Motor neuron (in vitro differentiated cells): ENCODE results near the gene PSORS1C1. TPM values are rescaled to one million over a fixed set of nuclear protein-coding genes. Genes with fewer than 3 reads are reported as not detected.
"Not testable (repeated sequence)": the region's sequence is repeated elsewhere in the genome, so short reads cannot be mapped to it uniquely, and the experiment has no call there.

Experiments
- ATAC-seq, 8 experiments: fragments of 200-7000 bp; cut with Tn5 transposase; replicated peaks in 6 of 8; 2 replicates each; pipeline ENCODE4 v1.8.0; 2021; ENCODE audit warnings: mild to moderate bottlenecking in 8 of 8, moderate library complexity in 8 of 8
- H3K27ac ChIP-seq, 2 donors: fragments of 250-450 bp; sonication (Bioruptor Pico); 2 replicates each; pipeline ENCODE4 v1.9.0; 2021; ENCODE audit warnings: antibody characterized with exemption in 2 of 2, mild to moderate bottlenecking in 2 of 2, moderate library complexity in 1 of 2
- H3K4me1 ChIP-seq, 2 donors: fragments of 250-450 bp; sonication (Bioruptor Pico); replicated peaks in 1 of 2; 2 replicates each; pipeline ENCODE4 v1.6.1; 2021; ENCODE audit warnings: antibody characterized with exemption in 2 of 2, mild to moderate bottlenecking in 2 of 2, moderate library complexity in 1 of 2
- H3K4me3 ChIP-seq, 5 donors: fragments of 250-450 bp; sonication (Bioruptor Pico); 2 replicates each; pipeline ENCODE4 v1.9.0; 2021; ENCODE audit warnings: antibody characterized with exemption in 5 of 5, mild to moderate bottlenecking in 5 of 5, moderate library complexity in 4 of 5
- WGBS, 10 experiments: fragments of 450-650 bp; shearing (Covaris generic); methylation state at CpG; one replicate each; pipeline ENCODE4 v1.0.0; 2022; 5-methylcytosine and 5-hydroxymethylcytosine counted together
- in situ Hi-C, 9 experiments: fragments of 400-800 bp; cut with MboI; loops; one replicate each; pipeline ENCODE4 v1.15.0; 2021; ENCODE audit warnings: low sequenced_read_pairs in 9 of 9, low pct_unique_long_range_greater_than_20kb in 2 of 9; ENCODE audit not compliant: unreplicated experiment in 9 of 9
- total RNA-seq, 8 experiments: library from RNA; unstranded; fragments of 300-600 nt; gene quantifications; 2 replicates each; pipeline versions ENCODE4 v1.2.3 to v1.2.4, GENCODE V29; 2022

PSORS1C1 gene
- total RNA-seq, 8 experiments from 2014 or later = 0.33 to 8.0 (median 1.9) TPM

DNA sequence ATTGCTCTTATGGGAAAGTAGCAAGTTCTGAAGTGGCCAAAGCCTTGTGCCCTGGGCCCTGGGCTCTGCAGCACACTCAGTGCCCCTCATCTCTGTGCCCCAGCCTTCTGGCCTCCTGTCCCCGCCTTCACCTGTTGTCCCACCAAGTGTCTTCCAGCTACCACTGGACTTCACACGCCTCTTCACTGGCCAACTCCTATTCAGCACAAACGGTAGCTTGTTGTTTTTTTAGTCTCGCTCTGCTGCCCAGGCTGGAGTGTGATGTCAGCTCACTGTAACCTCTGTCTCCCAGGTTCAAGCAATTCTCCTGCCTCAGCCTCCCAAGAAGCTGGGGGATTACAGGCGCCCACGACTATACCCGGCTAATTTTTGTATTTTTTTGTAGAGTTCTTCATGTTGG is 38.2 kb downstream of the PSORS1C1 start:
- Histone ChIP-seq H3K4me1 (peaks cover 6% of the 10 kb centered on the region in 2 donors), H3K4me3 (no peak overlapping the region), H3K27ac (no peak overlapping the region)
- in situ Hi-C loops = no loop called here
- no peak for ATAC-seq
- 60 to 100% (median 94%) methylated on average over 1 to 6 of the region's 7 CpGs; no CpG with 5 or more reads in 4 of the 10 experiments for WGBS, 10 experiments

DNA sequence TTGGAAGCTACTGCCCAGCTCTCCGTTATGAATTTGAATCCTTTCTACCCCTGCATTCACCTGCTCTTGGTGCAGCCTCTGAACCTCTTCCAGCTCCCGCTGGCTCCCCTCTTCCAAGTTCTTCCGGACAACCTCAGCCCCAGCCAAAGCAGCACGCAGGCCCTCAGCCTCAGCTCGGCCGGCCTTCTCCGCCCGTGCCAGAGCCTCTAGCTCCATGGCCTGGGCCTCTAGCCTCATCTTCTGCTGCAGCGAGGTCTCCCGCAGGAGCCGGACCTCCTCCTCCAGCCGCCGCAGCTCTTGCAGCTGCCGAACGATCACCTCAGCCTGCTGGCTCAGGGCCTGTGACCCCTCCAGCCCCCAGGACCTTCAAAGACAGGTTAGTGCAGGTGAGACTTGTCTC is 39.8 kb downstream of the PSORS1C1 start:
- in situ Hi-C loops = no loop called here
- Histone ChIP-seq H3K27ac (no peak overlapping the region), H3K4me1 (peaks cover 8% of the 10 kb centered on the region in 2 donors), H3K4me3 (no peak overlapping the region)
- no peak for ATAC-seq
- 80 to 100% (median 96%) methylated on average over 1 to 15 of the region's 15 CpGs; no CpG with 5 or more reads in 5 of the 10 experiments for WGBS, 10 experiments

DNA sequence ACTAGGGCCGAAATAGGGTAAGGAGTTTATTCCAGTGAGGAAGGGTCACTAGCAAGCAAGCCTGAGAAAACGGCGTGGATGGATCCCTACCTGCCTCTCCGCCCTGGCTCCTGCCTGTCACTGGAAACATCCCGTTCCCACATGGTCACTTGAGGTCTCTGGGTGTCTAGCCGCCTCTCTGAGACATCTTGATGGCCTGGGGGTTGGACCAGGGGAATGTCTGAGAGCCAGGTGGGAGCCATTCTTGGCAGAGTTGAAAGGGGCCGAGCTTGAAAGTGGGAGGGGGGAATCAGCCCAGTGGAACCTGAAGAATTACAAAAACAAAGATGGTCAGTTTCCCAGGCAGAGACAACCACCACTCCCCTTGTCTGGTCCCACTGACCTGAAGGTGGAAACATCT is 42.0 kb downstream of the PSORS1C1 start:
- ATAC-seq = no peak
- Histone ChIP-seq H3K27ac (no peak overlapping the region), H3K4me1 (peaks cover 8% of the 10 kb centered on the region in 2 donors), H3K4me3 (no peak overlapping the region)
- in situ Hi-C loops = no loop called here
- WGBS, 10 experiments = 80 to 100% (median 92%) methylated on average over 1 to 7 of the region's 7 CpGs; no CpG with 5 or more reads in 3 of the 10 experiments

DNA sequence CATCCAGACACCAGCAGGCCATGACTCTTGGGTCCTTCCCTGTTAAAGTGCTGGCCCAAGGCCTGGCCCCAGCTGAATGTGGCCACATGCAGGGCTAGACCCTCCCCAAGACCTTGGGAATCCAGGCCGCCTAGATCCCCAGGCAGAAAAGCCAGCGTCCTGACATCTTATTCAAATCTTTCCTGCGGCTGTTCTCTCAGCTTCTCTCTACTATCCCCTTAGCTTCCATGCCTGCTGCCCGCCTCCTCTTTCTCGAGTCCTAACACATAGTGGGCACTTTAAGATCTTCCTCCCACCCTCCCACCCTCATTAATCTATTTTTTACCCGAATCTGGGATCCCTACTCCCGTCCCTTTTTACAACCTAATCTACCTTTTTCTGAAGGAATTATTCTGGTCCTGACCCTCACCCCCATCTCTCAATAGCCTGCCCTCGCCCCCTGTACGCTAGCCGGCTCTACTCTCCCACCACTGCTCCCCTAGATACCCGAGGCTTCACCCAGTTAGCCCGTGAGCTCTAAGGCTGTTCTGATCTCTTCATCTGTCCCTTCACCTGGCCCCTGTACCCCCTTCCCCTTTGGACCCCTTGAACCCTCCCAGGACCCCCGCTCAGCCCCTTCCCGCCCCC is 43.0 kb downstream of the PSORS1C1 start, which contains the start of gene CCHCR1:
Gene CCHCR1 (minus strand): TSS at position 290 of the 627 bp plus-strand sequence. CDS start 202 bp downstream, at position 88.
- Histone ChIP-seq H3K4me1 (peaks cover 8% of the 10 kb centered on the region in 2 donors), H3K4me3 (peak within 1 kb of the TSS; percentile 56 to 78 (median 65)), H3K27ac (no peak within 1 kb of the TSS)
- in situ Hi-C loops = no loop called here
- 20% methylated on average over 2 of the region's 14 CpGs; no CpG with 5 or more reads in 8 of the 10 experiments for WGBS, 10 experiments
- ATAC-seq = peak; percentile 23 to 58 (median 47)

DNA sequence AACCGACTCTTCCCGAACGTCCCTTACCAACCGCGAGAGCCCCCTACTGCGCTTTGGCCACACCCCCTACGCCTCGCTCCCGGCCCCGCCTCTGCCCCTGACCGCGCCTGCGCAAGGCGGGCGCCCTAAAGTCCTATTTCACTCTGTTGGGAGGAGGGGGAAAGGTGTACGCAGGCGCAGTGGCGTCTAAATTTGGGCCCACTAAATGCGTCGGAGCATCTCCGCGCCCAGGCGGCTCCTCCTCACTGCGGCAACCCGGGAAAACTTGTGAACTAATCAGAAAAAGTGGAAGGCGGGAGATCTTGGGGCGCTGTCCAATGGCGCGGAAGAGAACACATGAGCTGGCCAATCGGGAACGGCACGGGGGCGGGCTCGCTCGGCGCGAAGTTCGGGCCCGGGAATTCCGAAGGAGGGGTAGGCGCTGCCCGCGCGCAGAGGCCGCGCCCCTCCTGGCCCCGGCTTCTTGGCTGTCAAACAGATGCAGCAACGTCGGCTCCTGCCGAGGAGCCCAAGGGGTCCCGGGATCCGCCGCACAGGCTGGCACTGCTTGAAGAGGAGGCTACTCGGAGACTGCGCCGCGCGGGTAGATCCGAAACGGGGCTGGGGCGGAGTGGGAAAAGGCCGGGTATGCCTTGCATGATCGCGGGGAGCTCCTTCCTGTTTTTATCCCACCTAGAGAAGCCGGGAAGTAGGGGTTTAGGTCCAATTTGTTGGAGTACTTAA is 43.7 kb downstream of the PSORS1C1 start, which contains the start of gene TCF19:
Gene TCF19 (plus strand): TSS at position 450 of the 723 bp plus-strand sequence. CDS start 881 bp downstream, outside the sequence.
- in situ Hi-C loops = no loop called here
- Histone ChIP-seq H3K4me1 (peaks cover 8% of the 10 kb centered on the region in 2 donors), H3K27ac (no peak within 1 kb of the TSS), H3K4me3 (peak within 1 kb of the TSS; percentile 56 to 78 (median 65))
- WGBS, 10 experiments = 0 to 4% (median 0%) methylated on average over 1 to 42 of the region's 65 CpGs; no CpG with 5 or more reads in 3 of the 10 experiments
- ATAC-seq = peak; percentile 91 to 97 (median 96)

DNA sequence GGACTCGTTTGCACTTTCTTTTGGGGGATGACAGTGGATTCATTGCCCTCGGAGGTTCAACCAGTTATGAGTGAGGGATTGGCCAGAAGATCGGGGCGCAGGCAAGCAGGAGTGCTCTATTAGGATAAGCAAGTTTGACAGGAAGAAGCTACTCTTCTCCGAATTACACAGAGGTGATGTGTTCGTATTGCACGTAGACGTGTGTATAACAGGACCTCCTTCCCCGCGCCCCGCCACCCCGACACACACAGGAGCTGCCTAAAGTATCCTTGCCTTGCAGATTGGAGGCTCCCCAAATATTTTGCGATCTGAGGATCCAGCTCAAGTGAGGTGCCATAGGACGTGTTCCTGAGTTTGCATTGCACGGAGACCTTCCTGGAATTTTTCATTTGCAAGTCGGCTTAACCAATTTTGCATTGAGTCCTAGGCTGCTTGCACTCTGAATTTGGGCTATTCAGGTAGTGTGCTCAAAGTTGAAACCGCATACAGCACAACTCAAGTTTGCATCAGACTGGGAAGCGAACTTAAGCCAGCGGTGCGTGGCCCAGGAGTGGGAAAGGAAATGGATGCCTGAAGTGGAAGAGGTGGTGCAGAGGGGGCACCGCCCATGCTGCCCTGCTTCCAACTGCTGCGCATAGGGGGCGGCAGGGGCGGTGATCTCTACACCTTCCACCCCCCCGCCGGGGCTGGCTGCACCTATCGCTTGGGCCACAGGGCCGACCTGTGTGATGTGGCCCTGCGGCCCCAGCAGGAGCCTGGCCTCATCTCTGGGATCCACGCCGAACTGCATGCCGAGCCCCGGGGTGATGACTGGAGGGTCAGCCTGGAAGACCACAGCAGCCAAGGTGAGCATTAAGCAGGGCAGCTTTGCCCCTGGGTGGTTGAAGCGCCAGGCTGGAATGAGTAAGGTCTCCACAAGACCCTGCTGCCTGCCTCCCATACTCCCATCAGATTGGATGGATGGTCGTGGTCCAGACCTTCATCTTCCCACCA is 44.6 kb downstream of the PSORS1C1 start:
- Histone ChIP-seq H3K4me3 (peak overlapping the region; percentile 56 to 78 (median 65)), H3K4me1 (peaks cover 8% of the 10 kb centered on the region in 2 donors), H3K27ac (no peak overlapping the region)
- peak in 2 of 8 experiments; percentile 2 for ATAC-seq
- in situ Hi-C loops = no loop called here
- WGBS, 10 experiments = 0 to 25% (median 0%) methylated on average over 2 to 12 of the region's 35 CpGs; no CpG with 5 or more reads in 3 of the 10 experiments

DNA sequence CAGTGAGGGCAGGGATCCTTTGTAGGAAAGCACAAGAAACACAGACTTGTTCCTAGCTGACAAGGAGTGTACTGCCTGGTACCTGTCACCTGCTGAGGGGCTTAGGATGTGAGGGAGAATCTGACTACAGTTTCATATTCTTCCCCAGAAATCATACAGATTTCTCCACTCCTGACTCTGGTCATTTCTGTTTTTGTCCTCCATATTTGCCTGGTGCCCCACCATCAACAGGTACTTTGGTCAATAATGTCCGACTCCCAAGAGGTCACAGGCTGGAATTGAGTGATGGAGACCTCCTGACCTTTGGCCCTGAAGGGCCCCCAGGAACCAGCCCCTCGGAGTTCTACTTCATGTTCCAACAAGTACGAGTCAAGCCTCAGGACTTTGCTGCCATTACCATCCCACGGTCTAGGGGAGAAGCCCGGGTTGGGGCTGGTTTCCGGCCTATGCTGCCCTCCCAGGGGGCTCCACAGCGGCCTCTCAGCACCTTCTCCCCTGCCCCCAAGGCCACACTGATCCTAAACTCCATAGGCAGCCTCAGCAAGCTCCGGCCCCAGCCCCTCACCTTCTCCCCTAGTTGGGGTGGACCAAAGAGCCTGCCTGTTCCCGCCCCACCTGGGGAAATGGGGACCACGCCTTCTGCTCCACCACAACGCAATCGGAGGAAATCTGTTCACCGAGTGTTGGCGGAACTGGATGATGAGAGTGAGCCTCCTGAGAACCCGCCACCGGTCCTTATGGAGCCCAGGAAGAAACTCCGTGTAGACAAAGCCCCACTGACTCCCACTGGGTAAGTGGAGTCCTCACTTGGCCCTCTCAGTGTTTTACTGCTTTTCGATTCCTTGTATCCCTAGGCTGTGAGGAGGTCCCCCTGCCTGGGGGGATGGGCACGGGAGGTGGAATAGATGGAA is 46.9 kb downstream of the PSORS1C1 start:
- ATAC-seq = no peak
- Histone ChIP-seq H3K4me3 (no peak overlapping the region), H3K4me1 (peaks cover 8% of the 10 kb centered on the region in 2 donors), H3K27ac (no peak overlapping the region)
- 67 to 100% (median 100%) methylated on average over 1 to 3 of the region's 19 CpGs; no CpG with 5 or more reads in 4 of the 10 experiments for WGBS, 10 experiments
- in situ Hi-C loops = no loop called here

DNA sequence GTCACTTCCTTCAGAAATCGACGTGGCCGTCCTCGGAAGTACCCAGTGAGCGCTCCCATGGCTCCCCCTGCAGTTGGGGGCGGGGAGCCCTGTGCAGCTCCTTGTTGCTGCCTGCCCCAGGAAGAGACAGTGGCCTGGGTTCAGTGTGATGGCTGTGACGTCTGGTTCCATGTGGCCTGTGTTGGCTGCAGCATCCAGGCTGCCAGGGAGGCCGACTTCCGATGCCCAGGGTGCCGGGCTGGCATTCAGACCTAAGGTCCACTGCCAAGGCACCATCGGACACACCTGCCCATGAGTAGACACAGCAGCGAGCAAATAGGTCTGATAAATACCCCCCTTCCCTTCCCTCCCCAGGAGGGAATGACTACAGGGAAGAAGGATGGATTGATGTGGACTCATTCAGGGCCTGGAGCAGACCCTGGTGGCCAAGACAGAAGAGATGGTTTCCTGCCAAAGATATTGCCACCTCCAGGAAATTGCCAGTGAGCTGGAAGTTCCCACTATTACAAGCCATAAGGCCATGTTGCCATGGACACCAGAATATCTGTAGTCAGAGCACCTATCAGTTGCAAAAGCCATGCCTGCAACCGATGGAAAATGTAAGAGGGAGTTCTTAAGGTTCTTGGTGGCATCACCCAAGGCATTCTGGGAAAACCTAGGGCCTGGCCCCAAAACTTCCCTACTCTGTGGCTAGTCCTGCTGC is 48.0 kb downstream of the PSORS1C1 start:
- H3K27ac ChIP-seq = no peak overlapping the region
- H3K4me1 ChIP-seq = peaks cover 2 to 3% of the 10 kb centered on the region in 2 donors
- no peak for ATAC-seq
- 70 to 100% (median 92%) methylated on average over 1 to 11 of the region's 13 CpGs; no CpG with 5 or more reads in 3 of the 10 experiments for WGBS, 10 experiments
- in situ Hi-C loops = no loop called here
- no peak overlapping the region for H3K4me3 ChIP-seq

DNA sequence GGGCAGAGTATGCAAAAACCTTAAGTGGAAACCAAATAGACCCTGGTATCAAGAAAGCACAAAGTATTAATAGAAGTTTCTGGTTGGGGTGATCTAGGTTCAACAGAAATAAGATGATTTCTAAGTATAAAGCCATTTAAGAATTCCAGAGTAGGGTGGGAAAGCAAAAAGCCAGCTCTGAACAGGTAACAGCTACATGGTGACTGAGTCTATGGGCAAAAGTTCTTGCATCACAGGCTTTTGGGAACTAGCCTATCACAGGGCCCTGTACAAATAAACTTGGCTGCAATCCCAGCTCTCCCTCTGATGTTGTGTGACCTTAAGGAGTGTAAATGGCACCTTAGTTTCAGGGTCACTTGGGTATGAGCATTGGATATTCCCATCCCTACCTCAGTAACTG is 49.3 kb downstream of the PSORS1C1 start:
- no peak for ATAC-seq
- peaks cover 2% of the 10 kb centered on the region in 2 donors for H3K4me1 ChIP-seq
- no peak overlapping the region for H3K27ac ChIP-seq
- in situ Hi-C loops = no loop called here
- H3K4me3 ChIP-seq = no peak overlapping the region

DNA sequence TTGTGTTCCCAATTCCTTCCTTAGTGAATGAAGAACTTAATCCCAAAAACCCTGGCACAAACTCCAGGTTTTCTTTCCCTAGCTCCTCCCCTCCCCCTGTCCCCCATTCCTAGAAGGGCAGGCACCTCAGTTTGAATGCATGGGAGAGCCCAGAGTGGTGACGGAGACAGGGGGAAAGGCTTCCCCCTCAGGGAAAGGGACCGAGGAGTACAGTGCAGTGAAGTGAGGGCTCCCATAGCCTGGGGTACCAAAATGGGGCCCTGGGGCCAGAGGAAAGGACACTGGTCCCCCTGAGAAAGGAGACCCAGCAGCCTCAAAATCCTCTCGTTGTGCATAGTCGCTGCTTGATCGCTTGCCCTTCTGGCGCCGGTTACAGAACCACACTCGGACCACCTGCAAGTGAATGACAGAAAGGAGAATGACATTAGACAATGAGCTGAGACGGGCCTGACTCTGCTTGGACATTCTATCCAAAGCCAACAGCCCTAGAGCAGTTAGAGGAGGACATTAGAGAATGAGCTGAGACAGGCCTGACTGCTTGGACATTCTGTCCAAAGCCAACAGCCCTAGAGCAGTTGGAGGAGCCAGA is 50.0 kb downstream of the PSORS1C1 start:
- ATAC-seq = peak in 4 of 8 experiments; percentile 23 to 92 (median 79)
- H3K4me1 ChIP-seq, H3K4me3 ChIP-seq, in situ Hi-C loops, H3K27ac ChIP-seq: not testable (repeated sequence)
- 100% methylated on average over 1 to 4 of the region's 9 CpGs; no CpG with 5 or more reads in 8 of the 10 experiments for WGBS, 10 experiments
